HG02981 (cell line): ENCODE measurements around the gene CHKA.

Experiments used
- ATAC-seq: cut with Tn5 transposase; IDR thresholded peaks from one replicate; pipeline ENCODE4 v1.9.1; 2021; ENCODE audit warnings: mild to moderate bottlenecking, moderate library complexity; ENCODE audit not compliant: unreplicated experiment

The CHKA gene

GRCh38 chr11:68004551-68005335, 116.4 kb downstream of the CHKA start:
- ATAC-seq: no peak

GRCh38 chr11:68003846-68004550, 117.2 kb downstream of the CHKA start, which contains the start of gene UNC93B1:
TSS of gene UNC93B1 (minus strand) at chr11:68004097. CDS start at chr11:68004043, 54 bp downstream.
- peak; percentile 51 for ATAC-seq

GRCh38 chr11:68002938-68003845, 118.0 kb downstream of the CHKA start:
- peak; percentile 30 for ATAC-seq
